K562 (cell line): ENCODE measurements around the gene ACTRT3. TPM values are rescaled to one million over a fixed set of nuclear protein-coding genes. Genes with fewer than 3 reads are reported as not detected.

Experiments used
- ATF7 ChIP-seq: fragments of 450-650 bp; IDR thresholded peaks from 2 replicates; pipeline ENCODE4 v1.7.1; 2014; ENCODE audit warnings: mild to moderate bottlenecking, moderate library complexity
- BACH1 ChIP-seq: fragments of 200-800 bp; sonication (Bioruptor generic); IDR thresholded peaks from 2 replicates; pipeline ENCODE4 v1.6.1; 2016; ENCODE audit warnings: missing genetic modification characterization, missing compliant biosample characterization
- BRF1 ChIP-seq: IDR thresholded peaks from 3 replicates; pipeline ENCODE4 v1.6.1; 2011; ENCODE audit warnings: borderline replicate concordance, mild to moderate bottlenecking; ENCODE audit not compliant: insufficient read length; ENCODE audit errors: extremely low read depth
- C11orf30 ChIP-seq: fragments of 450-650 bp; IDR thresholded peaks from 2 replicates; pipeline ENCODE4 v1.6.1; 2016; ENCODE audit warnings: low read depth, mild to moderate bottlenecking
- CBX5 ChIP-seq: IDR thresholded peaks from 2 replicates; pipeline ENCODE4 v1.6.1; 2014; ENCODE audit warnings: low read depth, borderline replicate concordance
- CHD4 ChIP-seq: fragments of 200-600 bp; sonication (generic); IDR thresholded peaks from 3 replicates; pipeline ENCODE4 v1.6.1; 2012; ENCODE audit warnings: low read depth, mild to moderate bottlenecking, mixed read lengths, low read length, inconsistent platforms; ENCODE audit not compliant: insufficient read depth, insufficient replicate concordance, poor library complexity, severe bottlenecking
- ELF1 ChIP-seq: fragments of 200-800 bp; sonication (Bioruptor generic); IDR thresholded peaks from 2 replicates; pipeline ENCODE4 v1.6.1; 2016; ENCODE audit warnings: missing genetic modification characterization, missing compliant biosample characterization
- EP300 ChIP-seq: IDR thresholded peaks from 2 replicates; pipeline ENCODE4 v1.6.1; 2012; ENCODE audit warnings: low read length, improper control_type of control experiment
- FOS ChIP-seq: IDR thresholded peaks from 3 replicates; pipeline ENCODE4 v1.6.1; 2011; ENCODE audit not compliant: insufficient read length; ENCODE audit errors: extremely low read depth
- HMBOX1 ChIP-seq: sonication (generic); IDR thresholded peaks from 2 replicates; pipeline ENCODE4 v1.6.1; 2016
- JUN ChIP-seq, 2 experiments: sonication (generic) in 1 of 2; formaldehyde crosslinking in 1 of 2; IDR thresholded peaks; 2 replicates each; pipeline versions ENCODE4 v1.6.1 to v1.8.0; 2012 to 2022; ENCODE audit warnings: borderline replicate concordance in 2 of 2, mild to moderate bottlenecking in 2 of 2, improper control_type of control experiment in 1 of 2, low read depth in 1 of 2, low read length in 1 of 2, missing genetic modification reagents in 1 of 2
- KHSRP ChIP-seq: fragments of 450-650 bp; IDR thresholded peaks from 2 replicates; pipeline ENCODE4 v1.6.1; 2017
- RCOR1 ChIP-seq, 2 experiments: IDR thresholded peaks; 2 replicates each; pipeline ENCODE4 v1.6.1; 2012; ENCODE audit warnings: low read depth in 2 of 2, low read length in 2 of 2, borderline replicate concordance in 1 of 2, improper control_type of control experiment in 1 of 2
- SOX6 ChIP-seq: fragments of 450-650 bp; IDR thresholded peaks from 2 replicates; pipeline ENCODE4 v1.6.1; 2014; ENCODE audit warnings: mild to moderate bottlenecking
- TAF9B ChIP-seq: fragments of 450-650 bp; IDR thresholded peaks from 2 replicates; pipeline ENCODE4 v1.6.1; 2018; ENCODE audit warnings: mild to moderate bottlenecking; ENCODE audit not compliant: partially characterized antibody
- ZNF589 ChIP-seq: fragments of 200-800 bp; sonication (Bioruptor generic); IDR thresholded peaks from 2 replicates; pipeline ENCODE4 v1.6.1; 2016; ENCODE audit warnings: low read depth, missing genetic modification characterization, missing compliant biosample characterization
- polyA plus RNA-seq, 8 experiments: library from polyadenylated mRNA; depleted of rRNA in 4 of 8; stranded (reverse) in 5 of 8; unstranded in 3 of 8; fragments of >200 nt; fragmentation: Nextera tagmentation in 2 of 8; fragmentation: Illumina TruSeq in 1 of 8; extraction: Ambion mirVana in 2 of 8; extraction: Trizol in 1 of 8; gene quantifications; 2 replicates each; pipeline versions ENCODE4 v1.2.1 to v1.2.3, GENCODE V29; 2011 to 2014; ENCODE audit warnings: inconsistent platforms in 1 of 8, missing spikeins in 1 of 8
- total RNA-seq, 7 experiments: library from RNA; depleted of rRNA in 6 of 7; stranded (reverse); fragments of >200 nt in 6 of 7; fragmentation: Illumina TruSeq in 2 of 7; extraction: Trizol in 2 of 7; gene quantifications; 2 replicates each; pipeline versions ENCODE4 v1.2.1 to v1.2.3, GENCODE V29; 2011 to 2021; ENCODE audit warnings: low replicate concordance in 1 of 7
- TF ChIP-seq, protein P1 (sequence below): IDR thresholded peaks from 2 replicates; pipeline ENCODE4 v1.6.1; 2012; ENCODE audit warnings: low read depth, low read length, improper control_type of control experiment, borderline replicate concordance
- TF ChIP-seq, protein P2 (sequence below): sonication (generic); formaldehyde crosslinking; IDR thresholded peaks from 2 replicates; pipeline ENCODE4 v1.5.0; 2020; ENCODE audit warnings: missing genetic modification reagents
- TF ChIP-seq, protein P3 (sequence below), 3 experiments: fragments of 200-800 bp in 1 of 3; fragments of 250-450 bp in 1 of 3; fragments of 450-650 bp in 1 of 3; sonication (Bioruptor Pico) in 1 of 3; sonication (Bioruptor generic) in 1 of 3; formaldehyde crosslinking in 1 of 3; IDR thresholded peaks; 2 replicates each; pipeline versions ENCODE4 v1.6.1 to v1.8.0; 2016 to 2022; ENCODE audit warnings: mild to moderate bottlenecking in 2 of 3, missing genetic modification characterization in 2 of 3, missing compliant biosample characterization in 1 of 3, moderate library complexity in 1 of 3

ACTRT3 gene
- total and polyA plus RNA-seq, 9 of the 15 experiments (the other 6 are each of a cell fraction or from before 2014, with no cell fraction given), result 0.06 to 0.11 (median 0.07) TPM; not detected in 5

- TF ChIP-seq BRF1, result no peak
- TF ChIP-seq, protein P1, sequence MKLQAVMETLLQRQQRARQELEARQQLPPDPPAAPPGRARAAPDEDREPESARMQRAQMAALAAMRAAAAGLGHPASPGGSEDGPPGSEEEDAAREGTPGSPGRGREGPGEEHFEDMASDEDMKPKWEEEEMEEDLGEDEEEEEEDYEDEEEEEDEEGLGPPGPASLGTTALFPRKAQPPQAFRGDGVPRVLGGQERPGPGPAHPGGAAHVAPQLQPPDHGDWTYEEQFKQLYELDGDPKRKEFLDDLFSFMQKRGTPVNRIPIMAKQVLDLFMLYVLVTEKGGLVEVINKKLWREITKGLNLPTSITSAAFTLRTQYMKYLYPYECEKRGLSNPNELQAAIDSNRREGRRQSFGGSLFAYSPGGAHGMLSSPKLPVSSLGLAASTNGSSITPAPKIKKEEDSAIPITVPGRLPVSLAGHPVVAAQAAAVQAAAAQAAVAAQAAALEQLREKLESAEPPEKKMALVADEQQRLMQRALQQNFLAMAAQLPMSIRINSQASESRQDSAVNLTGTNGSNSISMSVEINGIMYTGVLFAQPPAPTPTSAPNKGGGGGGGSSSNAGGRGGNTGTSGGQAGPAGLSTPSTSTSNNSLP, result peak; percentile 60; the same call in 1 of the 2 replicates
- peak; percentile 92 for TF ChIP-seq JUN (IDR thresholded peaks at IDR 0.05; ENCODE audit: borderline replicate concordance, low read depth, low read length)
- TF ChIP-seq JUN (CRISPR knock-in tag; IDR thresholded peaks at IDR 0.05; ENCODE audit: borderline replicate concordance), result no peak
- TF ChIP-seq, protein P2, sequence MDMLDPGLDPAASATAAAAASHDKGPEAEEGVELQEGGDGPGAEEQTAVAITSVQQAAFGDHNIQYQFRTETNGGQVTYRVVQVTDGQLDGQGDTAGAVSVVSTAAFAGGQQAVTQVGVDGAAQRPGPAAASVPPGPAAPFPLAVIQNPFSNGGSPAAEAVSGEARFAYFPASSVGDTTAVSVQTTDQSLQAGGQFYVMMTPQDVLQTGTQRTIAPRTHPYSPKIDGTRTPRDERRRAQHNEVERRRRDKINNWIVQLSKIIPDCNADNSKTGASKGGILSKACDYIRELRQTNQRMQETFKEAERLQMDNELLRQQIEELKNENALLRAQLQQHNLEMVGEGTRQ (CRISPR knock-in tag), result peak; percentile 22
- 0 out of 2 replicates have a peak, but pooled peaks have one; percentile 29 for TF ChIP-seq ZNF589
- TF ChIP-seq ATF7, result peak; percentile 56; the same call in 1 of the 2 replicates
- TF ChIP-seq BACH1 (tag), result 0 out of 2 replicates have a peak, but pooled peaks have one; percentile 48
- TF ChIP-seq HMBOX1, result peak; percentile 82
- peak; percentile 60; the same call in 1 of the 2 replicates for TF ChIP-seq SOX6
- TF ChIP-seq C11orf30, result 0 out of 2 replicates have a peak, but pooled peaks have one; percentile 15
- no peak for TF ChIP-seq KHSRP
- TF ChIP-seq EP300, result peak; percentile 66
- TF ChIP-seq RCOR1 (IDR thresholded peaks at IDR 0.05; ENCODE audit: borderline replicate concordance in 1 of 2, low read depth in 2 of 2, low read length in 2 of 2), result peak in 1 of 2 experiments; percentile 62; a peak in 2 of 4 replicates
- peak; percentile 49; the same call in 1 of the 2 replicates for TF ChIP-seq CBX5
- no peak for TF ChIP-seq TAF9B
- TF ChIP-seq, protein P3, sequence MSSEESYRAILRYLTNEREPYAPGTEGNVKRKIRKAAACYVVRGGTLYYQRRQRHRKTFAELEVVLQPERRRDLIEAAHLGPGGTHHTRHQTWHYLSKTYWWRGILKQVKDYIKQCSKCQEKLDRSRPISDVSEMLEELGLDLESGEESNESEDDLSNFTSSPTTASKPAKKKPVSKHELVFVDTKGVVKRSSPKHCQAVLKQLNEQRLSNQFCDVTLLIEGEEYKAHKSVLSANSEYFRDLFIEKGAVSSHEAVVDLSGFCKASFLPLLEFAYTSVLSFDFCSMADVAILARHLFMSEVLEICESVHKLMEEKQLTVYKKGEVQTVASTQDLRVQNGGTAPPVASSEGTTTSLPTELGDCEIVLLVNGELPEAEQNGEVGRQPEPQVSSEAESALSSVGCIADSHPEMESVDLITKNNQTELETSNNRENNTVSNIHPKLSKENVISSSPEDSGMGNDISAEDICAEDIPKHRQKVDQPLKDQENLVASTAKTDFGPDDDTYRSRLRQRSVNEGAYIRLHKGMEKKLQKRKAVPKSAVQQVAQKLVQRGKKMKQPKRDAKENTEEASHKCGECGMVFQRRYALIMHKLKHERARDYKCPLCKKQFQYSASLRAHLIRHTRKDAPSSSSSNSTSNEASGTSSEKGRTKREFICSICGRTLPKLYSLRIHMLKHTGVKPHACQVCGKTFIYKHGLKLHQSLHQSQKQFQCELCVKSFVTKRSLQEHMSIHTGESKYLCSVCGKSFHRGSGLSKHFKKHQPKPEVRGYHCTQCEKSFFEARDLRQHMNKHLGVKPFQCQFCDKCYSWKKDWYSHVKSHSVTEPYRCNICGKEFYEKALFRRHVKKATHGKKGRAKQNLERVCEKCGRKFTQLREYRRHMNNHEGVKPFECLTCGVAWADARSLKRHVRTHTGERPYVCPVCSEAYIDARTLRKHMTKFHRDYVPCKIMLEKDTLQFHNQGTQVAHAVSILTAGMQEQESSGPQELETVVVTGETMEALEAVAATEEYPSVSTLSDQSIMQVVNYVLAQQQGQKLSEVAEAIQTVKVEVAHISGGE (CRISPR knock-in tag; IDR thresholded peaks at IDR 0.05), result peak in 1 of 3 experiments; percentile 49; a peak in 1 of 6 replicates
- no peak for TF ChIP-seq ELF1 (tag)
- TF ChIP-seq CHD4, result no peak
- TF ChIP-seq FOS, result peak; percentile 53
These were observed 8.9 kb downstream of the ACTRT3 start (continued) for GRCh38 chr3:169760479-169760878.
